Body of pancreas (tissue), 4 donors: Measurements from ENCODE around the gene OR14A16. TPM values are rescaled to one million over a fixed set of nuclear protein-coding genes. Genes with fewer than 3 reads are reported as not detected.

ENCODE experiments used
- ATAC-seq: fragments of 150-250 bp; one replicate; pipeline ENCODE4 v1.9.1; 2016
- DNase-seq, 4 donors: peaks; one replicate each; pipeline ENCODE4 v3.0.0-alpha.2; 2019
- H3K27ac ChIP-seq, 4 donors: fragments of 200-600 bp; sonication (generic); 1 replicate in 3 of 4; 2 replicates in 1 of 4; pipeline versions ENCODE4 v1.5.1 to v1.6.1; 2016 to 2019; ENCODE audit warnings: mild to moderate bottlenecking in 1 of 4, mixed read lengths in 1 of 4, moderate library complexity in 1 of 4
- H3K27me3 ChIP-seq, 2 donors: fragments of 200-600 bp; sonication (generic); one replicate each; pipeline ENCODE4 v1.6.0; 2016; ENCODE audit warnings: mild to moderate bottlenecking in 1 of 2
- H3K36me3 ChIP-seq, 2 donors: fragments of 200-600 bp; sonication (generic); replicated peaks in 1 of 2; 2 replicates each; pipeline ENCODE4 v1.5.1; 2016; ENCODE audit warnings: low read depth in 2 of 2; ENCODE audit not compliant: insufficient read depth in 1 of 2
- H3K4me1 ChIP-seq: fragments of 200-600 bp; sonication (generic); one replicate; pipeline ENCODE4 v1.6.0; 2016
- H3K4me3 ChIP-seq, 2 donors: fragments of 200-600 bp; sonication (generic); 1 replicate in 1 of 2; 2 replicates in 1 of 2; pipeline ENCODE4 v1.5.1; 2016 to 2019
- H3K9me3 ChIP-seq, 3 donors: fragments of 200-600 bp; sonication (generic); 1 replicate in 2 of 3; 2 replicates in 1 of 3; pipeline ENCODE4 v1.5.1; 2016
- POLR2A ChIP-seq, 3 donors: fragments of 450-650 bp; IDR thresholded peaks; one replicate each; pipeline ENCODE4 v1.6.1; 2016; ENCODE audit warnings: antibody characterized with exemption in 3 of 3, mild to moderate bottlenecking in 2 of 3
- WGBS, 2 donors: methylation state at CpG; one replicate each; pipeline ENCODE4 v1.1.5; 2017; 5-methylcytosine and 5-hydroxymethylcytosine counted together
- intact Hi-C: fragments of 100-400 bp; cut with DNase I; formaldehyde crosslinking; loops from one replicate; pipeline ENCODE4 v1.15.1; 2023
- total RNA-seq, 2 donors: library from RNA; depleted of rRNA; stranded (reverse); fragments of >200 nt; gene quantifications; one replicate each; pipeline ENCODE4 v1.1.0, GENCODE V29; 2016
- TF ChIP-seq, protein P1 (sequence below), 7 experiments: fragments of 450-650 bp in 4 of 7; fragments of 200-600 bp in 3 of 7; sonication (generic) in 3 of 7; IDR thresholded peaks; one replicate each; pipeline ENCODE4 v1.5.1; 2016 to 2019; ENCODE audit warnings: antibody characterized with exemption in 7 of 7

The OR14A16 gene
- total RNA-seq, 2 donors from 2014 or later = not detected

GRCh38 chr1:247849616-247850015 lies 25.7 kb upstream of the OR14A16 start:
- Histone ChIP-seq H3K36me3 (no peaks in the 10 kb centered on the region), H3K9me3 (no peaks in the 10 kb centered on the region), H3K4me1 (no peaks in the 10 kb centered on the region), H3K4me3 (no peak overlapping the region), H3K27me3 (no peaks in the 10 kb centered on the region), H3K27ac (no peak overlapping the region)
- intact Hi-C loops = no loop called here
- WGBS, 2 donors = 44 to 61% methylated on average over 1 of the region's 1 CpG
- ATAC-seq (no peak), DNase-seq (no peak)
- no peak for TF ChIP-seq POLR2A (IDR thresholded peaks at IDR 0.05)
- TF ChIP-seq, protein P1, sequence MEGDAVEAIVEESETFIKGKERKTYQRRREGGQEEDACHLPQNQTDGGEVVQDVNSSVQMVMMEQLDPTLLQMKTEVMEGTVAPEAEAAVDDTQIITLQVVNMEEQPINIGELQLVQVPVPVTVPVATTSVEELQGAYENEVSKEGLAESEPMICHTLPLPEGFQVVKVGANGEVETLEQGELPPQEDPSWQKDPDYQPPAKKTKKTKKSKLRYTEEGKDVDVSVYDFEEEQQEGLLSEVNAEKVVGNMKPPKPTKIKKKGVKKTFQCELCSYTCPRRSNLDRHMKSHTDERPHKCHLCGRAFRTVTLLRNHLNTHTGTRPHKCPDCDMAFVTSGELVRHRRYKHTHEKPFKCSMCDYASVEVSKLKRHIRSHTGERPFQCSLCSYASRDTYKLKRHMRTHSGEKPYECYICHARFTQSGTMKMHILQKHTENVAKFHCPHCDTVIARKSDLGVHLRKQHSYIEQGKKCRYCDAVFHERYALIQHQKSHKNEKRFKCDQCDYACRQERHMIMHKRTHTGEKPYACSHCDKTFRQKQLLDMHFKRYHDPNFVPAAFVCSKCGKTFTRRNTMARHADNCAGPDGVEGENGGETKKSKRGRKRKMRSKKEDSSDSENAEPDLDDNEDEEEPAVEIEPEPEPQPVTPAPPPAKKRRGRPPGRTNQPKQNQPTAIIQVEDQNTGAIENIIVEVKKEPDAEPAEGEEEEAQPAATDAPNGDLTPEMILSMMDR (IDR thresholded peaks at IDR 0.05) = no peak

DNA sequence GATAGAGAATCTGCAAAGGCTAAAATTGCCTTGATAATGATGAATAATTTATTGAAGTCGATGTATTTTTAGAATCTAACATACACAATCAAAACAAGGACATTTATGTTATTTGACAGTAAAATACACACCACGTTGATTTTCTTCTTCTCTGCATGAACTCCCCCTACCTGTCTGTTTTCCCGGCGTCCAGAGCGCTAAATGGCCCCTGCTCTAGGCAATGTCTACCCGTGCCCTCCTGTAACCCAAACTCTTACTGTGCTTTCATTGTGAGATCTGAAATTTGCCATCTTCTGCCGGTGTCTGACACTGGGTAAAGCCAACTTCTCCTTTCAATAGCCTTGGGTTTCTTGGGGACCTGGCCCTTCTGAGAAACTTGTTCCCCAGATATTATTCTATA lies 24.4 kb upstream of the OR14A16 start:
- Histone ChIP-seq H3K9me3 (no peaks in the 10 kb centered on the region), H3K27ac (no peak overlapping the region), H3K27me3 (no peaks in the 10 kb centered on the region), H3K4me1 (no peaks in the 10 kb centered on the region), H3K4me3 (no peak overlapping the region), H3K36me3 (no peaks in the 10 kb centered on the region)
- DNase-seq (no peak), ATAC-seq (no peak)
- TF ChIP-seq, protein P1 (IDR thresholded peaks at IDR 0.05) = no peak
- TF ChIP-seq POLR2A (IDR thresholded peaks at IDR 0.05) = no peak
- 71% methylated on average over 7 of the region's 7 CpGs for WGBS, 2 donors
- intact Hi-C loops = no loop called here

DNA sequence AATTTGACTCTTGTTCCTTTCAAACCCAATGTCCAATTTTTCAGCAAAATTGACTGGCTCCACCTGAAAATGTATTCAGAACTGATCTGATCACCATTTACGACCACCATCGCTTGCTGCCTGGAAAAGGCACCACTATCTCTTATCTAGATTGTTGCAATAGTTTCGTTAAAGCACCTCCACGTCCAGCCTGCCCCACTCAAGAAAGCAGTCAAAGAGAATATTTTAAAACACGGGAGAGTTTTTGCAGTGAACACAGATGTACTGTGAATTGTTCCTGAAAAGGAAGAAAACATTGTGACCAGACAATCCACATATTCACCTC lies 21.7 kb upstream of the OR14A16 start:
- TF ChIP-seq POLR2A (IDR thresholded peaks at IDR 0.05) = no peak
- TF ChIP-seq, protein P1 (IDR thresholded peaks at IDR 0.05) = no peak
- WGBS, 2 donors = 48 to 53% methylated on average over 5 of the region's 5 CpGs
- no peak overlapping the region for H3K4me3 ChIP-seq
- DNase-seq (no peak), ATAC-seq (no peak)
- intact Hi-C loops = no loop called here
- no peaks in the 10 kb centered on the region for H3K4me1 ChIP-seq
- no peaks in the 10 kb centered on the region for H3K9me3 ChIP-seq
- no peaks in the 10 kb centered on the region for H3K36me3 ChIP-seq
- H3K27ac ChIP-seq = no peak overlapping the region
- no peaks in the 10 kb centered on the region for H3K27me3 ChIP-seq

DNA sequence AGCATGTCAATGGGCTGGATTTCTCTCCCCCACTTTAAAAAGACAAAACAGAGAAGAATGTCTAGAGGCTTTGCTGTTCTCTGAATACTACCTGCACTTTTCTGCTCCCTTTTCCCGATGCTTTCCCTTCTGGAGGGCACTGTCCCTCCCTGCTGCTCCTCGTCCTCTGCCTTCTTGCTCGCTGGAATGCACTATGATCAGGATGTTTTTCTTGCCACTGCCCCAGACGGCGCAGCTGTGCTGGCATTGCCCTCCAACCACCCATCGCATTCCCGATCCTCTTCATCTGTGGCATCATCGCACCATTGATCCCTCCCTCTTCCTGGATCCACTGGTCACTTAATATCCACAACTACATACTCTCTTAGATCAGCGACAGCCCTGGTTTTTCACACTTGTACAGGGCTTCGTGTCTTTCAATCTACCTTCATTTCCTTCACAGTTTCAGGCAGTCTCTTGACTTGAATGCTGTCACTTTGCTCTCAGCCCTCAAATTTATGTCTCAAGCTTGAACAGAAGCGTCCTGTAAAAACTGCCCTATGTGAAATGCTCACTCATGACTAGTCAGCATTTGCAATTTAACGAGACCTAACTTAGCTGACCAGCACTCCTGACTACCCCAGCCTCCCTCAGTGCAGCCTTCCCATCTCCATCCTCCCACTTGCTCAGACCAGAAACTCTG lies 21.2 kb upstream of the OR14A16 start:
- no peak for DNase-seq
- Histone ChIP-seq H3K27me3 (no peaks in the 10 kb centered on the region), H3K9me3 (no peaks in the 10 kb centered on the region), H3K4me1 (no peaks in the 10 kb centered on the region), H3K36me3 (no peaks in the 10 kb centered on the region), H3K27ac (no peak overlapping the region), H3K4me3 (no peak overlapping the region)
- ATAC-seq = no peak
- intact Hi-C loops = no loop called here
- 54 to 56% methylated on average over 12 of the region's 12 CpGs for WGBS, 2 donors
- no peak for TF ChIP-seq POLR2A (IDR thresholded peaks at IDR 0.05)
- TF ChIP-seq, protein P1 (IDR thresholded peaks at IDR 0.05) = no peak

DNA sequence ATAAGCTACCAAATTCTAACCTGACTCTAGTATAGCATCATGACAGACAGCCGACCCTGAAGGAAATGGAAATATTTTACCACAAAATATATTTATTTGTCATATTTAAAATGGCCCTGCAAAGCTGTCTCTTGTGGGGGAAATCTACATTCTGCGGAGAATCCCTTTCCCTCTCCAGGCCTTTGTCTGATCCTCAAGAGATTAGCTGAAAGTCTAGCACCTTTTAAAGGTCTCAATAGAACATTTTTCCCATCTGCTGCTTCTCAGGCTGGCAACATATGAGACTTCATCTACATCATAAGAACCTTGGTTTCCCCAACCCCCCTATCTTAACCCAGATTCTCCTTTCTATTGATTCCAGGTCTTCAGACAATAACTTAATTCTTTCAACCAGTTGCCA lies 19.5 kb upstream of the OR14A16 start:
- Histone ChIP-seq H3K4me3 (no peak overlapping the region), H3K36me3 (no peaks in the 10 kb centered on the region), H3K4me1 (no peaks in the 10 kb centered on the region), H3K27me3 (no peaks in the 10 kb centered on the region), H3K27ac (no peak overlapping the region), H3K9me3 (no peaks in the 10 kb centered on the region)
- TF ChIP-seq, protein P1 (IDR thresholded peaks at IDR 0.05) = no peak
- no peak for TF ChIP-seq POLR2A (IDR thresholded peaks at IDR 0.05)
- WGBS, 2 donors = 44 to 46% methylated on average over 2 of the region's 2 CpGs
- ATAC-seq (no peak), DNase-seq (no peak)
- intact Hi-C loops = no loop called here
